Neural cell (in vitro differentiated cells): ENCODE results near the gene LXN.

Source experiments
- EP300 ChIP-seq: fragments of 450-650 bp; conservative IDR thresholded peaks from 2 replicates; pipeline ENCODE4 v1.6.1; 2014; ENCODE audit warnings: antibody characterized with exemption, mild to moderate bottlenecking, moderate library complexity; ENCODE audit not compliant: poor library complexity, severe bottlenecking
- EZH2 ChIP-seq: fragments of 200-600, 300-800 bp; shearing (Covaris generic), sonication (generic); IDR thresholded peaks from 2 replicates; pipeline ENCODE4 v1.6.1; 2014; ENCODE audit warnings: antibody characterized with exemption, low read length, borderline replicate concordance, mild to moderate bottlenecking; ENCODE audit not compliant: insufficient read depth, poor library complexity, severe bottlenecking
- MXI1 ChIP-seq: fragments of 450-650 bp; conservative IDR thresholded peaks from 2 replicates; pipeline ENCODE4 v1.6.1; 2014; ENCODE audit warnings: antibody characterized with exemption, mild to moderate bottlenecking; ENCODE audit not compliant: poor library complexity, severe bottlenecking
- POLR2AphosphoS5 ChIP-seq: IDR thresholded peaks from 2 replicates; pipeline ENCODE4 v1.6.1; 2012
- RAD21 ChIP-seq: fragments of 450-650 bp; conservative IDR thresholded peaks from 2 replicates; pipeline ENCODE4 v1.6.1; 2014; ENCODE audit warnings: antibody characterized with exemption, mild to moderate bottlenecking, moderate library complexity
- SMC3 ChIP-seq: fragments of 450-650 bp; conservative IDR thresholded peaks from 2 replicates; pipeline ENCODE4 v1.6.1; 2014; ENCODE audit warnings: antibody characterized with exemption, mild to moderate bottlenecking, moderate library complexity; ENCODE audit not compliant: poor library complexity
- TAF1 ChIP-seq: IDR thresholded peaks from 2 replicates; pipeline ENCODE4 v1.6.1; 2012; ENCODE audit warnings: low read depth
- TF ChIP-seq, protein P1 (sequence below): fragments of 450-650 bp; IDR thresholded peaks from 2 replicates; pipeline ENCODE4 v1.5.1; 2014; ENCODE audit warnings: antibody characterized with exemption, mild to moderate bottlenecking, moderate library complexity; ENCODE audit not compliant: poor library complexity, severe bottlenecking
- TF ChIP-seq, protein P2 (sequence below): IDR thresholded peaks from 2 replicates; pipeline ENCODE4 v1.6.1; 2012; ENCODE audit warnings: borderline replicate concordance

DNA sequence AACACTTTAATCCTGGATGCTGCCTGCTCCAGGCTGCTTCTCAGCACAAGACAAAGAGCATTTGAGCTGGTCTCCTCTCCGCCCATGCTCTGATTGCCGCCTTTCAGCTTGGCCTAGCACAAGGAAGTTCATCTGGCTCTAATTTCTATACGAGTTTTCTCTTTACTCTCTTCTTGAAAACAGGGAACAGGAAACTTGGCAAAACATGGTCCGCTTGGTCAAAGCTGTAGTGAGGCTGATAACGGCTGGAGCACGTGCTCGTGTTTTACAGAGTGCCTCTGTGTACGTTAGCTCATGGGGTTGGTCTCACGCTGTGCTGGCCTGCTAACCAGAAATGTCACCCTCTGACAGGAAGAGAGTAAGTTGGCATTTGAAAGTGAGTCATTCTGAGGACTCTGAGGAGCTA, 40.6 kb upstream of the LXN start:
- TF ChIP-seq, protein P1, sequence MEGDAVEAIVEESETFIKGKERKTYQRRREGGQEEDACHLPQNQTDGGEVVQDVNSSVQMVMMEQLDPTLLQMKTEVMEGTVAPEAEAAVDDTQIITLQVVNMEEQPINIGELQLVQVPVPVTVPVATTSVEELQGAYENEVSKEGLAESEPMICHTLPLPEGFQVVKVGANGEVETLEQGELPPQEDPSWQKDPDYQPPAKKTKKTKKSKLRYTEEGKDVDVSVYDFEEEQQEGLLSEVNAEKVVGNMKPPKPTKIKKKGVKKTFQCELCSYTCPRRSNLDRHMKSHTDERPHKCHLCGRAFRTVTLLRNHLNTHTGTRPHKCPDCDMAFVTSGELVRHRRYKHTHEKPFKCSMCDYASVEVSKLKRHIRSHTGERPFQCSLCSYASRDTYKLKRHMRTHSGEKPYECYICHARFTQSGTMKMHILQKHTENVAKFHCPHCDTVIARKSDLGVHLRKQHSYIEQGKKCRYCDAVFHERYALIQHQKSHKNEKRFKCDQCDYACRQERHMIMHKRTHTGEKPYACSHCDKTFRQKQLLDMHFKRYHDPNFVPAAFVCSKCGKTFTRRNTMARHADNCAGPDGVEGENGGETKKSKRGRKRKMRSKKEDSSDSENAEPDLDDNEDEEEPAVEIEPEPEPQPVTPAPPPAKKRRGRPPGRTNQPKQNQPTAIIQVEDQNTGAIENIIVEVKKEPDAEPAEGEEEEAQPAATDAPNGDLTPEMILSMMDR = no peak
- TF ChIP-seq EZH2 (no peak), POLR2AphosphoS5 (no peak), EP300 (no peak), TAF1 (no peak), SMC3 (no peak), MXI1 (no peak), RAD21 (no peak)
- TF ChIP-seq, protein P2, sequence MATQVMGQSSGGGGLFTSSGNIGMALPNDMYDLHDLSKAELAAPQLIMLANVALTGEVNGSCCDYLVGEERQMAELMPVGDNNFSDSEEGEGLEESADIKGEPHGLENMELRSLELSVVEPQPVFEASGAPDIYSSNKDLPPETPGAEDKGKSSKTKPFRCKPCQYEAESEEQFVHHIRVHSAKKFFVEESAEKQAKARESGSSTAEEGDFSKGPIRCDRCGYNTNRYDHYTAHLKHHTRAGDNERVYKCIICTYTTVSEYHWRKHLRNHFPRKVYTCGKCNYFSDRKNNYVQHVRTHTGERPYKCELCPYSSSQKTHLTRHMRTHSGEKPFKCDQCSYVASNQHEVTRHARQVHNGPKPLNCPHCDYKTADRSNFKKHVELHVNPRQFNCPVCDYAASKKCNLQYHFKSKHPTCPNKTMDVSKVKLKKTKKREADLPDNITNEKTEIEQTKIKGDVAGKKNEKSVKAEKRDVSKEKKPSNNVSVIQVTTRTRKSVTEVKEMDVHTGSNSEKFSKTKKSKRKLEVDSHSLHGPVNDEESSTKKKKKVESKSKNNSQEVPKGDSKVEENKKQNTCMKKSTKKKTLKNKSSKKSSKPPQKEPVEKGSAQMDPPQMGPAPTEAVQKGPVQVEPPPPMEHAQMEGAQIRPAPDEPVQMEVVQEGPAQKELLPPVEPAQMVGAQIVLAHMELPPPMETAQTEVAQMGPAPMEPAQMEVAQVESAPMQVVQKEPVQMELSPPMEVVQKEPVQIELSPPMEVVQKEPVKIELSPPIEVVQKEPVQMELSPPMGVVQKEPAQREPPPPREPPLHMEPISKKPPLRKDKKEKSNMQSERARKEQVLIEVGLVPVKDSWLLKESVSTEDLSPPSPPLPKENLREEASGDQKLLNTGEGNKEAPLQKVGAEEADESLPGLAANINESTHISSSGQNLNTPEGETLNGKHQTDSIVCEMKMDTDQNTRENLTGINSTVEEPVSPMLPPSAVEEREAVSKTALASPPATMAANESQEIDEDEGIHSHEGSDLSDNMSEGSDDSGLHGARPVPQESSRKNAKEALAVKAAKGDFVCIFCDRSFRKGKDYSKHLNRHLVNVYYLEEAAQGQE = no peak
